Large intestine (tissue), 3 donors: Measurements from ENCODE around the gene MAPKAPK5. TPM values are rescaled to one million over a fixed set of nuclear protein-coding genes. Genes with fewer than 3 reads are reported as not detected.
"Not testable (repeated sequence)": the region's sequence is repeated elsewhere in the genome, so short reads cannot be mapped to it uniquely, and the experiment has no call there.

Experiments used
- DNase-seq, 2 donors: peaks; one replicate each; pipeline versions ENCODE4 v3.0.0 to v3.0.0-alpha.2; 2013
- H3K27ac ChIP-seq: one replicate; pipeline ENCODE4 v1.5.1; 2013; ENCODE audit warnings: low read length
- H3K27me3 ChIP-seq: 2 replicates; pipeline ENCODE4 v1.6.1; 2013; ENCODE audit warnings: low read length; ENCODE audit not compliant: control insufficient read depth, insufficient read depth
- H3K36me3 ChIP-seq: 2 replicates; pipeline ENCODE4 v1.6.1; 2013; ENCODE audit warnings: low read length; ENCODE audit not compliant: control insufficient read depth, insufficient read depth
- H3K4me1 ChIP-seq: one replicate; pipeline ENCODE4 v1.6.1; 2013; ENCODE audit warnings: low read length; ENCODE audit not compliant: control insufficient read depth, insufficient read depth
- H3K4me3 ChIP-seq: one replicate; pipeline ENCODE4 v1.5.1; 2013; ENCODE audit warnings: low read length
- H3K9me3 ChIP-seq: one replicate; pipeline ENCODE4 v1.6.1; 2013; ENCODE audit warnings: mild to moderate bottlenecking, low read depth, low read length, moderate library complexity; ENCODE audit not compliant: control insufficient read depth
- WGBS: methylation state at CpG from one replicate; pipeline ENCODE4 v1.1.5; 2013; ENCODE audit warnings: low lambda C conversion rate; ENCODE audit not compliant: insufficient coverage; 5-methylcytosine and 5-hydroxymethylcytosine counted together
- polyA plus RNA-seq: library from polyadenylated mRNA; unstranded; fragments of 120-200 nt; gene quantifications from one replicate; pipeline ENCODE4 v1.2.1, GENCODE V29; 2013

The MAPKAPK5 gene
- polyA plus RNA-seq, 1 donor: 56.7 TPM

- H3K4me1 ChIP-seq: no peaks in the 10 kb centered on the region
- no peaks in the 10 kb centered on the region for H3K9me3 ChIP-seq
- no peaks in the 10 kb centered on the region for H3K27me3 ChIP-seq
- H3K4me3 ChIP-seq: no peak overlapping the region
- no peaks in the 10 kb centered on the region for H3K36me3 ChIP-seq
- H3K27ac ChIP-seq: no peak overlapping the region
- no CpG with 5 or more reads among the region's 2 CpGs for WGBS
- no peak for DNase-seq
Observed at GRCh38 chr12:111826992-111827391, 15.0 kb upstream of the MAPKAPK5 start.

DNA sequence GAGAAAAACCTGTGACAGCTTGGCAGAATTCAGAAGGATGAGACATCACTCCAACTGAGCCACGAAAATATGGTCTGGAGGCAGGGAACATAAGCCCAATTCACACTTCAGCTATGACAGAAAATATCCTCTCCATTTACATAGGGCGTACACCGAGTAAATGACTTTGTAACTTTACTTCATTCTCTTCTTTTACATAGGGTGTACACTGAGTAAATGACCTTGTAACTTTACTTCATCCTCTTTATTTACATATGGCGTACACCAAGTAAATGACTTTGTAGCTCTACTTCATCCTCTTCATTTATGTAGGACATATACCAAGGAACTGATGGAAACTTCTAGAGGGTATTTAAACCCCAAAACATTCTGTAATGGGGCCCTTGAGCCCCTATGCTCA is 14.1 kb upstream of the MAPKAPK5 start:
- no peak for DNase-seq
- H3K4me1 ChIP-seq: no peaks in the 10 kb centered on the region
- no peak overlapping the region for H3K27ac ChIP-seq
- no peaks in the 10 kb centered on the region for H3K36me3 ChIP-seq
- H3K27me3 ChIP-seq: no peaks in the 10 kb centered on the region
- 100% methylated on average over 1 of the region's 4 CpGs for WGBS
- no peak overlapping the region for H3K4me3 ChIP-seq
- no peaks in the 10 kb centered on the region for H3K9me3 ChIP-seq

DNA sequence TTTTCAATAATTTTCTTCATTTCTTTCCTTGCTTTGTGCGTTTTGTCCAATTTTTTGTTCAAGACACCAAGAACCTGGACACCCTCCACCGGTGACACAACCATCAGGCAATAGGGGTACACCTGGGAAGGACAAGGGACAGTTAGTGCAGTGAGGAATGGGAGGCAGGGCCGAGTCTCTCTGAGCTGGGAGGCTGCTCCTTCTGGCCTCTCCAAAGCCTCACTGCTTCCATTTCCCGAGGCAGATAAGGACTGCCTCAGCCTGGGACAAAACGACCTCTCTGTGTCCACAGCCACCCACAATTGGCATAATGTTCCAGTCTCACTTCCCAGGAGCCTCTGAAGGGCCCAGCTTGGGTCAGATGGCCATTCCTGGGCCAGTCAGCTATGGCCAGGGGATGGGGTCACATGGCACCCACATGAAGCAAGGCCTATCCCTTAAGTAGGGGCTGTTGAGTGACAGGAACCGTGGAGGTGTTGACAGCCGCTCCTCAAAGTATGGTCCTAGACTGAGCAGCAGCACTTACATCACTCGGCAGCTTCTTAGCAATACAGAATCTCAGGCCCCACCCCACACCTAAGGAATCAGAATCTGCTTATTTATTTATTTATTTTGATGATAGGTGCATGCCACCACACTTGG is 13.6 kb upstream of the MAPKAPK5 start:
- Histone ChIP-seq H3K27ac (no peak overlapping the region), H3K9me3 (no peaks in the 10 kb centered on the region), H3K4me1 (no peaks in the 10 kb centered on the region), H3K4me3 (no peak overlapping the region), H3K27me3 (no peaks in the 10 kb centered on the region), H3K36me3 (no peaks in the 10 kb centered on the region)
- DNase-seq: no peak
- WGBS: no CpG with 5 or more reads among the region's 8 CpGs

DNA sequence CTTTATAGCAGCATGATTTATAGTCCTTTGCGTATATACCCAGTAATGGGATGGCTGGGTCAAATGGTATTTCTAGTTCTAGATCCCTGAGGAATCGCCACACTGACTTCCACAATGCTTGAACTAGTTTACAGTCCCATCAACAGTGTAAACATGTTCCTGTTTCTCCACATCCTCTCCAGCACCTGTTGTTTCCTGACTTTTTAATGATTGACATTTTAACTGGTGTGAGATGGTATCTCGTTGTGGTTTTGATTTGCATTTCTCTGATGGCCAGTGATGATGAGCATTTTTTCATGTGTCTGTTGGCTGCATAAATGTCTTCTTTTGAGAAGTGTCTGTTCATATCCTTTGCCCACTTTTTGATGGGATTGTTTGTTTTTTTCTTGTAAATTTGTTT is 12.4 kb upstream of the MAPKAPK5 start:
- not testable (repeated sequence) for H3K27ac ChIP-seq, H3K4me3 ChIP-seq, H3K9me3 ChIP-seq, H3K27me3 ChIP-seq, H3K36me3 ChIP-seq, DNase-seq, H3K4me1 ChIP-seq
- no CpG with 5 or more reads among the region's 3 CpGs for WGBS

GRCh38 chr12:111834740-111835386 is 7.2 kb upstream of the MAPKAPK5 start:
- H3K27ac ChIP-seq: not testable (repeated sequence)

GRCh38 chr12:111835531-111836181 is 6.4 kb upstream of the MAPKAPK5 start:
- H3K4me1 ChIP-seq, H3K9me3 ChIP-seq, H3K4me3 ChIP-seq, H3K27me3 ChIP-seq, H3K27ac ChIP-seq, DNase-seq: not testable (repeated sequence)
- no CpG with 5 or more reads among the region's 28 CpGs for WGBS
- peaks cover 10% of the 10 kb centered on the region for H3K36me3 ChIP-seq

More at GRCh38 chr12:111834740-111835386, 7.2 kb upstream of the MAPKAPK5 start:
- WGBS: no CpG with 5 or more reads among the region's 22 CpGs
- H3K4me3 ChIP-seq, H3K36me3 ChIP-seq, H3K4me1 ChIP-seq, H3K9me3 ChIP-seq, DNase-seq, H3K27me3 ChIP-seq: not testable (repeated sequence)

GRCh38 chr12:111838353-111838752 is 3.7 kb upstream of the MAPKAPK5 start:
- Histone ChIP-seq H3K27ac (no peak overlapping the region), H3K4me1 (peaks cover 9% of the 10 kb centered on the region), H3K27me3 (no peaks in the 10 kb centered on the region), H3K4me3 (no peak overlapping the region), H3K36me3 (peaks cover 10% of the 10 kb centered on the region), H3K9me3 (no peaks in the 10 kb centered on the region)
- no CpG with 5 or more reads among the region's 3 CpGs for WGBS
- no peak for DNase-seq

DNA sequence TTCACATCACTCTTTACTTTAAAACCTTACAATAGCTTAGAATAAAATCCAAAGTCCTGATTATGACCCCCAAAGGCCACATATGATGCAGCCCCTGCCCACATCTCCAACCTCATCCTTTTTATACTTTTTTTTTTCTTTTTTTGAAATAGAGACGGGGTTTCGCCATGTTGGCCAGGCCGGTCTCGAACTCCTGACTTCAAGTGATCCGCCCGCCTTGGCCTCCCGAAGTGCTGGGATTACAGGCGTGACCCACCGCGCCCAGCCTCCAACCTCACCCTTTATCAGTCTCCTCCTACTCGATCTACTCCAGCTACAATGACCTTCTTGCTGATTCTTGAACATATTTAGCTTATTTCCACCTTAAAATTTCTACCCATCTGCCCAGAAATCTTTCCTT is 1.2 kb upstream of the MAPKAPK5 start:
- 0% methylated on average over 1 of the region's 11 CpGs for WGBS
- Histone ChIP-seq H3K27ac (peak overlapping the region; percentile 85), H3K36me3 (peaks cover 18% of the 10 kb centered on the region), H3K4me1 (peaks cover 17% of the 10 kb centered on the region), H3K4me3 (peak overlapping the region; percentile 57), H3K9me3 (no peaks in the 10 kb centered on the region), H3K27me3 (no peaks in the 10 kb centered on the region)
- DNase-seq: no peak

DNA sequence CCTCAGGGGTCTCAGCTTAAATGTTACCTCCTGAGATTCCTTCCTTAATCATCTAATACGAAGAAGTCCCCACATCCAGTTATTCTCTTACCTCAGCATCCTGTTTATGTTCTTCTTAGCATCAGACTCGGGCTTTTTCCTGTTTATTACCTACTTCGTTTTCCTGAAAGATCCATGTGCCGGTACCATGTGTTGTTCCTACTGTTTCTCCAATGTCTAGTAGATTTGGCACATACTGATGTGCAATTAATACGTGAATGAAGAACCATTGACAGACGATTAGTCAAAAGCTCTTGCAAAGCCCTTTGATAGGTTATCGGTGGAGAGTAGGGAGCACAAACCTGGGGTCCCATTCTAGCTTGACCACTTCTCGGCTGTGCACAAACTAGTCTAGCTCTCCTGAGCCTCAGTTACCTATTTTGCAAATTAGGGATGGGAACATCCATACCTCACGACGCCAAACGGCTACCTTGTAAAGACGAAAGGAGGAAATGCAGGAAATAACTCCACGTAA is 735 bp upstream of the MAPKAPK5 start:
- WGBS: 0% methylated on average over 4 of the region's 13 CpGs
- no peak for DNase-seq
- peaks cover 17% of the 10 kb centered on the region for H3K4me1 ChIP-seq

GRCh38 chr12:111842556-111843396 is 748 bp downstream of the MAPKAPK5 start:
- H3K4me3 ChIP-seq: peak overlapping the region; percentile 57
- peak overlapping the region; percentile 85 for H3K27ac ChIP-seq
- peaks cover 17% of the 10 kb centered on the region for H3K4me1 ChIP-seq
- no peaks in the 10 kb centered on the region for H3K27me3 ChIP-seq
- no peaks in the 10 kb centered on the region for H3K9me3 ChIP-seq
- 14% methylated on average over 4 of the region's 44 CpGs for WGBS
- H3K36me3 ChIP-seq: peaks cover 18% of the 10 kb centered on the region
- DNase-seq: peak; percentile 50 to 87

More for the DNA sequence above, 735 bp upstream of the MAPKAPK5 start:
- Histone ChIP-seq H3K27ac (peak overlapping the region; percentile 85), H3K4me3 (peak overlapping the region; percentile 57), H3K36me3 (peaks cover 18% of the 10 kb centered on the region), H3K27me3 (no peaks in the 10 kb centered on the region), H3K9me3 (no peaks in the 10 kb centered on the region)
